IPS-15b (cell line): ENCODE data around the gene MDGA2.
A peak's percentile ranks its signal among the peaks of the same experiment; 100 is the strongest.
"Not testable (repeated sequence)": the region's sequence is repeated elsewhere in the genome, so short reads cannot be mapped to it uniquely, and the experiment has no call there.

ENCODE experiments used
- H3K27me3 ChIP-seq: one replicate; pipeline ENCODE4 v1.6.1; 2013; ENCODE audit warnings: low read length; ENCODE audit not compliant: control insufficient read depth, insufficient read depth
- H3K36me3 ChIP-seq: one replicate; pipeline ENCODE4 v1.6.1; 2013; ENCODE audit warnings: low read length; ENCODE audit not compliant: control insufficient read depth, insufficient read depth
- H3K4me1 ChIP-seq: one replicate; pipeline ENCODE4 v1.6.1; 2013; ENCODE audit warnings: mild to moderate bottlenecking, low read length; ENCODE audit not compliant: control insufficient read depth, insufficient read depth
- H3K4me3 ChIP-seq: one replicate; pipeline ENCODE4 v1.5.1; 2013; ENCODE audit warnings: low read depth, low read length
- H3K9ac ChIP-seq: one replicate; pipeline ENCODE4 v1.6.1; 2013; ENCODE audit warnings: low read depth, mild to moderate bottlenecking, low read length
- H3K9me3 ChIP-seq: one replicate; pipeline ENCODE4 v1.6.1; 2013; ENCODE audit warnings: mild to moderate bottlenecking, low read length; ENCODE audit not compliant: control insufficient read depth, insufficient read depth

MDGA2 gene

DNA sequence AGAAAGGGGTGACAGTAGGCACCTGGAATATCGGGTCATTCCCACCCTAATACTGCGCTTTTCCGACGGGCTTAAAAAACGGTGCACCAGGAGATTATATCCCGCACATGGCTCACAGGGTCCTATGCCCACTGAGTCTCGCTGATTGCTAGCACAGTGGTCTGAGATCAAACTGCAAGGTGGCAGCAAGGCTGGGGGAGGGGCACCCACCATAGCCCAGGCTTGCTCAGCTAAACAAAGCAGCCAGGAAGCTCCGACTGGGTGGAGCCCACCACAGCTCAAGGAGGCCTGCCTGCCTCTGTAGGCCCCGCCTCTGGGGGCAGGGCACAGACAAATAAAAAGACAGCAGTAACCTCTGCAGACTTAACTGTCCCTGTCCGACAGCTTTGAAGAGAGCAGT lies 503.5 kb downstream of the MDGA2 start:
- H3K36me3 ChIP-seq, H3K4me3 ChIP-seq, H3K9ac ChIP-seq, H3K4me1 ChIP-seq, H3K27me3 ChIP-seq: not testable (repeated sequence)
- H3K9me3 ChIP-seq: peaks cover 11% of the 10 kb centered on the region

DNA sequence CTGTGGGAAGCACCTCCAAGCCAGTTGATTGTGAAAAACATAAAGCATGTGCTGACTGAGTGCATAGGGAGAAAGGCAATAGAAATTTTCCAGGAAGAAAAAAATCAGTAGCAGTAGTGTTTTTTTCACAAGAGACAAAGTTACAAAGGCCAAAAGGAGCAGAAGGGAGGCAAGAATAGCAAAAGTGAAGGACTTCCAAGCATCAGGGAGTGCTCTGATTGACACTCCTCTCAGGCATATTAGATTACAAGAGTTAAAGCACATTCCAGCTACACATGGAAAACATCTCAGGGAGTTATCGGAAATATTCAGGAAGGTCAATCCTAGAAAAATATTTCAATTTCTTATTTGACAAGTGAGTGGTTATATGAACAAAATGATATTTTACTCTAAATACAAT lies 508.0 kb downstream of the MDGA2 start:
- no peak overlapping the region for H3K9ac ChIP-seq
- peaks cover 11% of the 10 kb centered on the region for H3K9me3 ChIP-seq
- no peaks in the 10 kb centered on the region for H3K36me3 ChIP-seq
- no peak overlapping the region for H3K4me3 ChIP-seq
- H3K4me1 ChIP-seq: no peaks in the 10 kb centered on the region
- no peaks in the 10 kb centered on the region for H3K27me3 ChIP-seq

DNA sequence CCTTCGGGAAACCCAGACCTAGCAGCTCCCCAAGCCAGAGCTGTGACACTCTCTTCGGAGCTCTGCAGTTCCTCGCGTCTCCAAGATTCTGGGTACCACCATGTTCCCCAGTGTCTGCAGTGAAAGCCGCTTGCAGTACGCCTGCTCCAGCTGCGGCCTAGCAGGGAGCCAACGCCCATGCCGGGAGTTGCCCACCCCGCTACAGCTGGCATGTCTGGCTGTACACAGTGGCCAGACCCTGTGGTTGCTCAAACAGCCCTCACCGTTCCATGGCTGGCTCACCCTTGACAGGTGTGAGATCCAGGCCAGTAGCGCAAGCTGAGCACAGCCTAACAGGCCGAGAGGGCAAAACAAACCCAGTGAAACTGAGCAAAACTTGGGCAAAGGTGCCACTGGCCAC lies 520.0 kb downstream of the MDGA2 start:
- H3K27me3 ChIP-seq: no peaks in the 10 kb centered on the region
- H3K36me3 ChIP-seq: no peaks in the 10 kb centered on the region
- no peaks in the 10 kb centered on the region for H3K4me1 ChIP-seq
- H3K9me3 ChIP-seq: no peaks in the 10 kb centered on the region
- no peak overlapping the region for H3K4me3 ChIP-seq
- H3K9ac ChIP-seq: no peak overlapping the region

DNA sequence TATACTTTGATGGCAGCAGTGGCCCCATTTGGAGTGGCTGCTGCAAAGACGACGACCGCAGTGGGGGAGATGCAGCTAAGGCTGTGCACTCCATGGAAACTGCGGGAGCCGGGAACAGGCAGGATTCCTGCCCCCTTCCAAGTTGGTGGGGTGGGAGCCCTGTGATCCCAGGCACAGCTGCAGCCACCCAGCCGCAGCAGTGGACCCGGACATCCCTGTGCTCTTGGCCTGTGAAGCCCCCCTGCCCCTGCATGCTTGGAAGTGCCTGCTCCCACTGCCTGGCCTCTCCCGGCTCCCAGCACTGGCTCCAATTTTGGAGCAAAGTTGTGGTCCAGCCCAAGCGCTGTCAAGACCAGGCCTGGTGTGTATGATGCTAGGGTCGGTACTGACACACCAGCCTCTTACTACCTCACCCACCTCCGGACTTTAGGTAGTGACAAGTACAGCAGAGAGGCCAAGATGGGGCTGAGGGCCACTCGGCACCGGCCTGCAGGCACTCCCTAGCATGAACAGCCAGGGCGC lies 521.1 kb downstream of the MDGA2 start:
- H3K9me3 ChIP-seq: no peaks in the 10 kb centered on the region
- H3K9ac ChIP-seq: no peak overlapping the region

DNA sequence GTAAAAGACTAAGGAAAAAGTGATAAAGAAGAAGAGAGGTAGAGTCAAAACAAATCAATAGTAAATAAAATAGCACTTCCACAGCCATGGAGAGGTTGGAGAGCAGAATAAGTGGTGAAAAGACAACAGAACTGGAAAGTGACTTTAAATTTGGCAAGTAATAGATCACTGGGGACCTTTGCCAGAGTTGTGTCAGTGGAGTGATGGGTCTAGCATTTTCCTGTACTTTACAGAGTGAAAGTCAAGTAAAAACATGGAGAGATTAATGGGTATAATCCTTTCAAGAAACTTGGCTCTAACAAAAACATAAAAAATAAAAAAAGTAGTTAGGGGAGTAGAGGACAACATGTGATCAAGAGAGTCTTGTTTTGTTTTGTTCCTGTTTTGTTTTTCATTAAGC lies 521.7 kb downstream of the MDGA2 start:
- H3K36me3 ChIP-seq: no peaks in the 10 kb centered on the region
- H3K27me3 ChIP-seq: no peaks in the 10 kb centered on the region
- no peak overlapping the region for H3K4me3 ChIP-seq
- H3K4me1 ChIP-seq: no peaks in the 10 kb centered on the region
- no peak overlapping the region for H3K9ac ChIP-seq
- H3K9me3 ChIP-seq: no peaks in the 10 kb centered on the region

More for the DNA sequence above, 521.1 kb downstream of the MDGA2 start:
- Histone ChIP-seq H3K36me3 (no peaks in the 10 kb centered on the region), H3K4me3 (no peak overlapping the region), H3K27me3 (no peaks in the 10 kb centered on the region), H3K4me1 (no peaks in the 10 kb centered on the region)

DNA sequence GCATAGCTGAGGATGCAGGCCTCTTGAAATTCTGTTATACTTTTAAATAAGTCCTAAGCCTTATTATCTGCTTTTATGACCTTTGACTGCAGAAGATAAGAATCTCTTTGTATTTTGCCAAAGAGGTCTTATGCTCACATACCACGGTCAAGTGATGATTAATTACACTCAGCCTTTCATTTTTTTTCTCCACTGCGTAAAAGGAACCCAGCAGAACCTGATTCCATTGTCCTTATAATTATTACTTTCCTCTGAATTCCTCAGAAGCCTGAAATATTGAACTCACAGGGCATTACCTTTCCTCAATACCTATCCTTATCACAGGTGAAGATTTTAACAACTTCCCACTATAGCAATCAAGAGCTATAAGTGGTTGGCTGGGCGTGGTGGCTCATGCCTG lies 525.1 kb downstream of the MDGA2 start:
- H3K9ac ChIP-seq: no peak overlapping the region
- no peaks in the 10 kb centered on the region for H3K9me3 ChIP-seq
- no peaks in the 10 kb centered on the region for H3K4me1 ChIP-seq
- no peaks in the 10 kb centered on the region for H3K27me3 ChIP-seq
- H3K36me3 ChIP-seq: no peaks in the 10 kb centered on the region
- no peak overlapping the region for H3K4me3 ChIP-seq

DNA sequence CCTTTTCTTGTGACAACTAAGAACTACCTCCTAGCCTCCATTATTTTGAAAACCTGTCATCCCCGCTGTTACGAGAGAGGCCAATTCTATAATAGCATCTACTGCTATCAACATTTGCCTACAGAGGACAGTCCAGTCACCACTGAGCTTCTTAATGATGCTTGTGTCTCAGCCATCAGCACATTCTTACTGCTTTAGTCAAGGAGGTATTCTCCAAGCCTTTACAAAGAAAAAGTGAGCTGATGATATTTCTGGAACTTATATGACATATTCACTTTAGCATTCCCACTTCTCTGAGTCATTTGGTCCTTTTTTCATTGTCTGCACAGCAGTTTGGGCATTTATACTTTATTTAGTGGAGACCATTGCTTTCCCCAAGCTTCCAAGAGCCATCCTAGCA lies 526.1 kb downstream of the MDGA2 start:
- Histone ChIP-seq H3K36me3 (no peaks in the 10 kb centered on the region), H3K27me3 (no peaks in the 10 kb centered on the region), H3K9me3 (no peaks in the 10 kb centered on the region), H3K9ac (no peak overlapping the region), H3K4me1 (no peaks in the 10 kb centered on the region), H3K4me3 (no peak overlapping the region)

DNA sequence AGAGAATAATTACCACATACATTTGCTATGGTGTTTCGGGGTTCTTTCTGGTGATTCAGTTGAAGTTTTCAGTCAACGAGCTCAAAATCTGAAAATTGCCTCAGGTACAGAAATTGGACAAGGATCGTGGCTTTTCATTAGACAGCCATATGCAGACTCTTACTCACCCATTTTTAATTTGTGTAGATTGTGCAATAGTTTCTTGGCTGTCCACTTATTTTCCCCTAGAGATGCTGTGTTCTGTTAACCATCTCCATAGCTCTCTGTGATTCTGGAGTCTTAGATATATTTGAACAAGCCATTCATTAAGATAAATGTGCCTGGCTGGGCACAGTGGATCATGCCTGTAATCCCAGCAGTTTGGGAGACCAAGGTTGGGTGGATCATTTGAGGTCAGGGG lies 526.7 kb downstream of the MDGA2 start:
- no peaks in the 10 kb centered on the region for H3K27me3 ChIP-seq
- H3K9ac ChIP-seq: no peak overlapping the region
- H3K4me1 ChIP-seq: no peaks in the 10 kb centered on the region
- H3K9me3 ChIP-seq: no peaks in the 10 kb centered on the region
- no peaks in the 10 kb centered on the region for H3K36me3 ChIP-seq
- H3K4me3 ChIP-seq: no peak overlapping the region

DNA sequence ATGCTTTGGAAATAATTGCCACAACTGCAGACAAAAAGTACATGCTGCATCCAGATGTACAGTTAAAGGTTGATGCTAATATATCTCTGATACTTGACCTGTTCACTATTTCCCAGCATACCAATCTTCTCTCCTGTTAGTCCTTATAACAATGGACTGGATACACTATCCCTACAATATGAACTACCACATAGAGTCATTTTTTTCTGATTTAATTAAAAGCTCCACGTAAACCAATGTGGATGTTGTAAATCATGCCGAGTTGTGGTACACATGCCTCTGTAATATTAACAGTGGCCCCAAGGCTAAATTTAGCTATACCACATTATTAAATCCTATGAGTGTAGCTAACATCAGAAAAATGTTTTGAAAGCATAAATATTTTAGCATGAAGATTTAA lies 554.8 kb downstream of the MDGA2 start:
- Histone ChIP-seq H3K27me3 (no peaks in the 10 kb centered on the region), H3K4me1 (no peaks in the 10 kb centered on the region), H3K9me3 (peaks cover 2% of the 10 kb centered on the region), H3K36me3 (no peaks in the 10 kb centered on the region), H3K9ac (no peak overlapping the region), H3K4me3 (no peak overlapping the region)

DNA sequence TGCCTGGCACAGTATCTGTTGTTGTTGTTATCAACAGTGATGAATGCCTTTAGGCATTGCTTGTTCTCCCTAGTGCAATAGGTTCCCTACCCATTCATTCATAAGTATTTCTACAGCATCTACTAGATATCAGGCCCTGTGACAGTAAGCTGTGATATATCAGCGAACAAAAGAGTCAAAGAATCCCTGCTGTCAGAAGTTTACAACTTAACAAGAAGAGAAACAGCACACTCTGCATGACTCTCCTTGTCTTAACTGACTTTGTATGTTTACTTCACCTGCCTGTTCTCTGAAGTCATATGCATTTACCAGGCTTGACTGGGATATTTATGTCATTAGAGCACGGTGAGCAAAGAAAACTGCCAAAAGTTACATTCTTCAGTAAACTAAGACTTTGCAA lies 571.6 kb downstream of the MDGA2 start:
- no peak overlapping the region for H3K9ac ChIP-seq
- no peaks in the 10 kb centered on the region for H3K36me3 ChIP-seq
- no peaks in the 10 kb centered on the region for H3K27me3 ChIP-seq
- peaks cover 16% of the 10 kb centered on the region for H3K4me1 ChIP-seq
- peak overlapping the region; percentile 9 for H3K4me3 ChIP-seq
- H3K9me3 ChIP-seq: no peaks in the 10 kb centered on the region

DNA sequence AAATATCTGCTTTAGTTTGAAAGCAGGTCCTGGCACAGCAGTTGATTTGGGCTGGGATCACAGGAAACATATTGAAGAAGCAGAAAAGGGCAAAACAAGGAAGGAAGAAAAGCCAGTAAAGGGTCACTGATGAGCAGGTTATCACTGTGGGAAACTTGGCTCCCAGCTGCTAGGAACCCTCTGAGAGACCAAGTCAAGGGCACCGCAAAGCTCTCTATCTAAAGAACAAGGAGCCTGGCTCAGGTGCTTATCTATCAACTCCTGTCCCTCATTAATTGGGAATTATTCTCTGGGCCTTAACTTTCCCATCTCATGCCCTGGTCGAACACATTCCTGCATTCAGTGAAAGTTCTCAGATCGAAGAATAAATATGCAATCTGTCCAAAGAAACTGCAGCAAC lies 572.9 kb downstream of the MDGA2 start:
- no peaks in the 10 kb centered on the region for H3K36me3 ChIP-seq
- H3K9me3 ChIP-seq: no peaks in the 10 kb centered on the region
- no peak overlapping the region for H3K9ac ChIP-seq
- peak overlapping the region; percentile 9 for H3K4me3 ChIP-seq
- peaks cover 15% of the 10 kb centered on the region for H3K4me1 ChIP-seq
- H3K27me3 ChIP-seq: no peaks in the 10 kb centered on the region

DNA sequence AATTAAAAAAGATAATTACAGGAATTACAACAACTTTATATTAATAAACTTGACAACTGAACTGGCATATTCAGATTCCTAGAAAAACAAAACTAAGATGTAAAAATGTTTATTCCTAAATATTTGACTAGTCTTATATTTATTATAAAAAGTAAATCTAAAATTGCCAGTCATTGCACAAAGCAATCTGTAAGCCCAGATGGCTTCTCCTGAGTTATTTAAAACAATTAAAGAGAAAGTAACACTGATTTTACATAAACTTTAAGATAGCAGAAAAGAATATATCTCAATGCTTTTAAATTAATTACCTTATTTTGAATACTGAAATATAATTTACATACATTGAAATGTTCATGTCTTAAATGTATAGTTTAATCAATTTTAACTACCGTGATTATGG lies 589.7 kb downstream of the MDGA2 start:
- Histone ChIP-seq H3K9ac (no peak overlapping the region), H3K27me3 (no peaks in the 10 kb centered on the region), H3K36me3 (no peaks in the 10 kb centered on the region), H3K9me3 (no peaks in the 10 kb centered on the region), H3K4me3 (no peak overlapping the region), H3K4me1 (no peaks in the 10 kb centered on the region)

DNA sequence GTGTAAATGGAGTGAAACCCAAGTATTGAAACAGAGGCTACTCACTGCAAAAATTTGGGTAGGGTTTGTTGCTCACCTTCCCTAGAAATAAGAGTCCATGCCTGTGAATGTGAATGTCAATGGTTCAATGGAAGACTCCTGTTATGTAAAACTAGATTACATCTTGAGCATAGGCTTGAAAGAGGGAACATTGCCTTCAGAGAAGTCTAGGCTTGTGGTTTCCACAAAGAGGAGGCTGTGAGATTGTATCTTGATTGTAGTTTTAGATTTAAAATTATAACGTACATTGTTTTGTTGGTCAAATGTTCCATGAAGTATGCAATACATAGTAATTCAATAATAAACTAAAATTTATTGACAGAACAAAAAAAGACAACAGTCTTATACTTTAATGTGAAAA lies 610.1 kb downstream of the MDGA2 start:
- Histone ChIP-seq H3K36me3 (no peaks in the 10 kb centered on the region), H3K4me1 (peaks cover 4% of the 10 kb centered on the region), H3K4me3 (no peak overlapping the region), H3K27me3 (no peaks in the 10 kb centered on the region), H3K9me3 (no peaks in the 10 kb centered on the region), H3K9ac (no peak overlapping the region)
